Calu3 (cell line): ENCODE data around the gene TMEM204. TPM values are rescaled to one million over a fixed set of nuclear protein-coding genes. Genes with fewer than 3 reads are reported as not detected.

Experiments
- BruUV-seq: library from RNA; stranded (reverse); fragments of 400-500 nt; replicated peaks from 2 replicates; lab custom pipeline; 2021; lab: Mats Ljungman, UMichigan
- CTCF ChIA-PET: fragments of 300-600 bp; sonication (Branson Sonifier 250); formaldehyde crosslinking; loops from one replicate; lab custom pipeline; 2022; ENCODE audit warnings: antibody characterized with exemption; lab: Charles Lee
- DNase-seq: peaks from one replicate; pipeline ENCODE4 v3.0.0; 2022
- H3K27ac Mint-ChIP-seq: one replicate; pipeline ENCODE4 v1.8.0; 2022; ENCODE audit warnings: mixed read lengths; ENCODE audit not compliant: unreplicated experiment
- H3K27me3 Mint-ChIP-seq: one replicate; pipeline ENCODE4 v1.8.0; 2022; ENCODE audit warnings: mixed read lengths; ENCODE audit not compliant: unreplicated experiment
- H3K36me3 Mint-ChIP-seq: one replicate; pipeline ENCODE4 v1.8.0; 2022; ENCODE audit warnings: mild to moderate bottlenecking, moderate library complexity, mixed read lengths; ENCODE audit not compliant: insufficient read depth, unreplicated experiment
- H3K4me1 Mint-ChIP-seq: one replicate; pipeline ENCODE4 v1.8.0; 2022; ENCODE audit warnings: mild to moderate bottlenecking, low read depth, mixed read lengths; ENCODE audit not compliant: unreplicated experiment
- H3K4me3 Mint-ChIP-seq: one replicate; pipeline ENCODE4 v1.8.0; 2022; ENCODE audit warnings: mild to moderate bottlenecking, low read depth, moderate library complexity, mixed read lengths; ENCODE audit not compliant: unreplicated experiment
- H3K9me3 Mint-ChIP-seq: one replicate; pipeline ENCODE4 v1.8.0; 2022; ENCODE audit warnings: low read depth, mixed read lengths; ENCODE audit not compliant: unreplicated experiment
- intact Hi-C: fragments of 100-400 bp; cut with micrococcal nuclease; formaldehyde crosslinking; loops from one replicate; pipeline ENCODE4 v1.10.0; 2022; ENCODE audit not compliant: unreplicated experiment
- total RNA-seq: library from RNA; stranded (reverse); gene quantifications from 2 replicates; pipeline ENCODE4 v1.2.3, GENCODE V29; 2022
- TF ChIP-seq, protein P1 (sequence below): fragments of 200-600 bp; IDR thresholded peaks from one replicate; pipeline ENCODE4 v1.8.0; 2022; ENCODE audit warnings: antibody characterized with exemption; ENCODE audit not compliant: unreplicated experiment

Gene TMEM204
- total RNA-seq, 1 experiment from 2014 or later = not detected

DNA sequence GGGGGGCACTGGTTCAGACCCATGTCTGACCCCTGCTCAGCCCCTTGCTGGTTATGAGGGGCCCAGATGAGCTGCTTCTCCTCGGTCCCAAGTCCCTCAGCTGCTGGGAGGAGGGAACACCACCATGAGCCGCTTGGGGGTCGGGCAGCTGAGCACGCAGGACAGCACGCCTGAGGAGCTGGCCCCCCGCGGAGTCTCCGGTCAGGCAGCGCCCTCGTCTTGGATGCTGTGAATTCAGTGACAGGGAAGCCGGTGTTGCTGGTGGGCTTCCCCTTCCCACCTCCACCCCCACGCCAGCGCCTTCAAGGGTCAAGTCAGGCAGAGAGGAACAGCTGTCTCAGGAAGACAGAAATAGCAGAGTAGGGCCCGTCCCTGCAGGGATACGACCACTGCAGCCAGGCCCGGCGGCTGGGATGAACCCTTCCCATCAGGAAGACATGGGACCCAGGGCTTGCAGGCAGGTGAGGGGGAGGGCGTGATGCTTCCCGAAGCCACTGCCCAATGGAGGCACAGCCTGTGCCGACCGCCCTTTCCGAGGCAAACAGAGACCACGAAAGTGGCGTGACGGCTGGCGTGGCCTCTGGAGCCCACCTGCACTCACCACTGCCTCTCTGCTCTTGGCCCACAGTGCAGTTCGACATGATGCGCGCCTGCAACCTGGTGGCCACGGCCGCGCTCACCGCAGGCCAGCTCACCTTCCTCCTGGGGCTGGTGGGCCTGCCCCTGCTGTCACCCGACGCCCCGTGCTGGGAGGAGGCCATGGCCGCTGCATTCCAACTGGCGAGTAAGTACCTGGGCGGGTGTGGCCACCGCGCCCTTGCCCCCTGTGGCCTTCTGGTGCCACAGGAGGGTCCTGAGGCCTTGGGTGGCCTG is 8.1 kb downstream of the TMEM204 start:
- Mint-ChIP-seq H3K27ac (no peak overlapping the region), H3K4me3 (no peak overlapping the region), H3K9me3 (no peaks in the 10 kb centered on the region), H3K4me1 (peaks cover 9% of the 10 kb centered on the region), H3K27me3 (no peaks in the 10 kb centered on the region), H3K36me3 (no peaks in the 10 kb centered on the region)
- DNase-seq = no peak
- TF ChIP-seq, protein P1, sequence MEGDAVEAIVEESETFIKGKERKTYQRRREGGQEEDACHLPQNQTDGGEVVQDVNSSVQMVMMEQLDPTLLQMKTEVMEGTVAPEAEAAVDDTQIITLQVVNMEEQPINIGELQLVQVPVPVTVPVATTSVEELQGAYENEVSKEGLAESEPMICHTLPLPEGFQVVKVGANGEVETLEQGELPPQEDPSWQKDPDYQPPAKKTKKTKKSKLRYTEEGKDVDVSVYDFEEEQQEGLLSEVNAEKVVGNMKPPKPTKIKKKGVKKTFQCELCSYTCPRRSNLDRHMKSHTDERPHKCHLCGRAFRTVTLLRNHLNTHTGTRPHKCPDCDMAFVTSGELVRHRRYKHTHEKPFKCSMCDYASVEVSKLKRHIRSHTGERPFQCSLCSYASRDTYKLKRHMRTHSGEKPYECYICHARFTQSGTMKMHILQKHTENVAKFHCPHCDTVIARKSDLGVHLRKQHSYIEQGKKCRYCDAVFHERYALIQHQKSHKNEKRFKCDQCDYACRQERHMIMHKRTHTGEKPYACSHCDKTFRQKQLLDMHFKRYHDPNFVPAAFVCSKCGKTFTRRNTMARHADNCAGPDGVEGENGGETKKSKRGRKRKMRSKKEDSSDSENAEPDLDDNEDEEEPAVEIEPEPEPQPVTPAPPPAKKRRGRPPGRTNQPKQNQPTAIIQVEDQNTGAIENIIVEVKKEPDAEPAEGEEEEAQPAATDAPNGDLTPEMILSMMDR = no peak
- intact Hi-C loops = no loop called here
- BruUV-seq = no TSS peak
- CTCF ChIA-PET = no interaction called here

DNA sequence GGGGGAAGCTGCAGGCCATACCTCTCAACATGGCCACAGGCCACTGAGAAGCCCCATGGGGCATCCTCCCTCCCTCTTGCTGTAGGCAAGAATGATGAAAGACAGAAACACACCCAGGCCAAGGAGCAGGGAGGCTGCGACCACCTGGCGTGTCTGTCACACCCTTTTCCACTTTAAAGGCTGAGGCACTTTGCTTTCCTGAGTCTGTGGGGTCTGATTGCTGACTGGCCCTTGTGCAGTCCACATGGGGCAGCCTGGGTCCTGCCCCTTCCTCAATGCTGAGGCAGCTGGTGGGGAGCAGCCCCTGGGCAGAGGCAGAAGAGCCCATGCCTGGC is 8.7 kb downstream of the TMEM204 start:
- TF ChIP-seq, protein P1 = no peak
- CTCF ChIA-PET = no interaction called here
- no TSS peak for BruUV-seq
- DNase-seq = no peak
- Mint-ChIP-seq H3K36me3 (no peaks in the 10 kb centered on the region), H3K4me1 (peaks cover 9% of the 10 kb centered on the region), H3K4me3 (no peak overlapping the region), H3K9me3 (no peaks in the 10 kb centered on the region), H3K27me3 (no peaks in the 10 kb centered on the region), H3K27ac (no peak overlapping the region)
- intact Hi-C loops = no loop called here

DNA sequence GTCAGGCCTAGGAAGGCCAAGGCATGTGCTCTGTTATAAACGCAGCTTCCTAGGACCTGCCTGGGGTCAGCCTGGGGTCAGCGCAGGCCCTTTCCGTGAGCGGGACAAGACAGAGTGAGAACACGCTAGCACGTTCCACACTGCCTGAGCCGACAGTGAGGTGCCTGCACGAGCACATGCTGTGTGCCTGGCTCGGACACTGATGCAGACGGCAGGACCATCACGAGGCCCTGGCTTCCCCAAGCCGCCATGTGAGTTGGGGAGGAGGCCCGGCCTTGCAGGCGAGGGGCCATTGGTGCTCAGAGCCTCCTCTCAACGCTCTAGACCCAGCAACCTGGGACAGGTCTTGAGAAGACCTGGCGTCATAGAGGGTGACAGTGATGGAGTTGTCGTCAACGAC is 9.1 kb downstream of the TMEM204 start:
- no peak overlapping the region for H3K4me3 Mint-ChIP-seq
- H3K27ac Mint-ChIP-seq = no peak overlapping the region

DNA sequence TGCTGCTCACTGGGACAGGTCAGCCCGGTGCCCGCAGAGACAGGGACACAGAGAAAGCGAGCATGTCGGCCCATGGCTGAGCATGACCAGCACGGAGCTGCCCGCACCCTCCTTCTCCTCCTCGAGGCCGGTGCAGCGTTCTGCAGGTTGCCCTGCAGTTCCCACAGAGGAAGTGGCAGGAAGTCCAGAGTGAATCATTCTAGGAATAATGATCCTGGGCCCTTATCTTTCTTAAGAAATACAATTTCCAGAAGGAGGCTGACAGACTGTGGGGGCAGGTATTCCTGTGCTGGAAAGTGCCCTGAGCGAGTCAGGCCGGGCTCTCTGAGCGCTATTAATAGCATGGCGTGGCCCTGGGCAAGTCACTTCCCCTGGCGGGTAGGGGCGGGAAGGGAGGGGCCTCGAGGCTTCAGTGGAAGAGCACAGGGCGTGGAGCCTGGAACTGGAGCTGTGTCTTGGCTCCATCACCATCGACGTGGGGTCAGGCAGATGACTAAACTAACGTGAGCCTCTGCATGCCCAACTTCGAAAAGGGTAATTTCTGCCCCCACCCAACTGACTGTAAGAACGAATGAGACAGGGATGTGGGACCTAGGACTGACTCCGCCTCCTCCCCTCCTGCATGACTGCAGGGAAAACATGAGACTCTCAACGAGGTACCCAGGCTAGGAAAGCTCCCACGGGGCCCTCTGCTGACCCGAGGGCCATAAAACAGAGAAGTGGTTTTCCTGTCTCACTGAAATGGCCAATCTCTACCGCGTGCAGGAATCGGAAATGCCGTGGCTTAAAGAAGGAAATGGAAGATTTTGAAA is 9.8 kb downstream of the TMEM204 start:
- Mint-ChIP-seq H3K27me3 (no peaks in the 10 kb centered on the region), H3K36me3 (no peaks in the 10 kb centered on the region), H3K4me1 (peaks cover 9% of the 10 kb centered on the region), H3K9me3 (no peaks in the 10 kb centered on the region), H3K27ac (peak overlapping the region; percentile 11), H3K4me3 (peak overlapping the region; percentile 24)
- BruUV-seq = no TSS peak
- TF ChIP-seq, protein P1 = no peak
- intact Hi-C loops = no loop called here
- CTCF ChIA-PET = no interaction called here
- DNase-seq = peak; percentile 45

More for the DNA sequence above, 9.1 kb downstream of the TMEM204 start:
- no peaks in the 10 kb centered on the region for H3K36me3 Mint-ChIP-seq
- CTCF ChIA-PET = no interaction called here
- TF ChIP-seq, protein P1 = no peak
- no peak for DNase-seq
- H3K9me3 Mint-ChIP-seq = no peaks in the 10 kb centered on the region
- H3K4me1 Mint-ChIP-seq = peaks cover 9% of the 10 kb centered on the region
- H3K27me3 Mint-ChIP-seq = no peaks in the 10 kb centered on the region
- intact Hi-C loops = no loop called here
- no TSS peak for BruUV-seq
